Adipocyte (in vitro differentiated cells): ENCODE results near the gene CDC42BPA.
"Not testable (repeated sequence)": the region's sequence is repeated elsewhere in the genome, so short reads cannot be mapped to it uniquely, and the experiment has no call there.

Experiments
- DNase-seq: peaks from one replicate; pipeline ENCODE4 v3.0.0-alpha.2; 2015; ENCODE audit warnings: low read depth
- H3K27me3 ChIP-seq: replicated peaks from 2 replicates; pipeline ENCODE4 v1.7.0; 2013; ENCODE audit warnings: mild to moderate bottlenecking, low read length, moderate library complexity; ENCODE audit not compliant: control insufficient read depth, insufficient read depth
- H3K36me3 ChIP-seq: 2 replicates; pipeline ENCODE4 v1.7.0; 2013; ENCODE audit warnings: low read length, mild to moderate bottlenecking, moderate library complexity; ENCODE audit not compliant: control insufficient read depth, insufficient read depth, severe bottlenecking
- H3K4me1 ChIP-seq: 2 replicates; pipeline ENCODE4 v1.7.0; 2013; ENCODE audit warnings: mild to moderate bottlenecking, low read length, moderate library complexity; ENCODE audit not compliant: control insufficient read depth, insufficient read depth
- H3K4me3 ChIP-seq: 2 replicates; pipeline ENCODE4 v1.7.0; 2013; ENCODE audit warnings: mild to moderate bottlenecking, low read length, moderate library complexity
- H3K9ac ChIP-seq: 2 replicates; pipeline ENCODE4 v1.7.0; 2013; ENCODE audit warnings: mild to moderate bottlenecking, low read length, moderate library complexity
- H3K9me3 ChIP-seq: 2 replicates; pipeline ENCODE4 v1.7.0; 2013; ENCODE audit warnings: mild to moderate bottlenecking, low read length, moderate library complexity; ENCODE audit not compliant: control insufficient read depth

Gene CDC42BPA

GRCh38 chr1:227245613-227246320 lies 72.5 kb downstream of the CDC42BPA start:
- H3K27me3 ChIP-seq, result no peaks in the 10 kb centered on the region
- H3K9me3 ChIP-seq, result no peaks in the 10 kb centered on the region
- no peak overlapping the region for H3K4me3 ChIP-seq
- peaks cover 39% of the 10 kb centered on the region for H3K4me1 ChIP-seq
- no peak for DNase-seq
- H3K36me3 ChIP-seq, result no peaks in the 10 kb centered on the region
- no peak overlapping the region for H3K9ac ChIP-seq

- Histone ChIP-seq H3K9me3 (no peaks in the 10 kb centered on the region), H3K4me1 (peaks cover 39% of the 10 kb centered on the region), H3K9ac (peak overlapping the region; percentile 1), H3K27me3 (no peaks in the 10 kb centered on the region), H3K4me3 (peak overlapping the region; percentile 28), H3K36me3 (no peaks in the 10 kb centered on the region)
- no peak for DNase-seq
Measured at GRCh38 chr1:227244339-227245118, 73.8 kb downstream of the CDC42BPA start.

- Histone ChIP-seq H3K36me3 (no peaks in the 10 kb centered on the region), H3K27me3 (no peaks in the 10 kb centered on the region), H3K4me1 (peaks cover 39% of the 10 kb centered on the region), H3K9ac (no peak overlapping the region), H3K4me3 (peak overlapping the region; percentile 28), H3K9me3 (no peaks in the 10 kb centered on the region)
- DNase-seq, result no peak
Measured at GRCh38 chr1:227242811-227243682, 75.2 kb downstream of the CDC42BPA start.

- H3K4me1 ChIP-seq, result peaks cover 35% of the 10 kb centered on the region
- H3K9ac ChIP-seq, result no peak overlapping the region
- DNase-seq, result no peak
- H3K9me3 ChIP-seq, result no peaks in the 10 kb centered on the region
- no peaks in the 10 kb centered on the region for H3K36me3 ChIP-seq
- H3K27me3 ChIP-seq, result no peaks in the 10 kb centered on the region
- no peak overlapping the region for H3K4me3 ChIP-seq
Measured at GRCh38 chr1:227240983-227241382, 77.3 kb downstream of the CDC42BPA start.

- no peak overlapping the region for H3K4me3 ChIP-seq
- H3K9ac ChIP-seq, result no peak overlapping the region
- H3K36me3 ChIP-seq, result no peaks in the 10 kb centered on the region
- no peaks in the 10 kb centered on the region for H3K27me3 ChIP-seq
- no peaks in the 10 kb centered on the region for H3K9me3 ChIP-seq
- DNase-seq, result peak; percentile 70
- H3K4me1 ChIP-seq, result peaks cover 5% of the 10 kb centered on the region
Measured at GRCh38 chr1:227234998-227235405, 83.3 kb downstream of the CDC42BPA start.

- not testable (repeated sequence) for H3K4me1 ChIP-seq, H3K9me3 ChIP-seq, H3K9ac ChIP-seq, DNase-seq, H3K4me3 ChIP-seq, H3K36me3 ChIP-seq, H3K27me3 ChIP-seq
Measured at GRCh38 chr1:227231128-227231527, 87.2 kb downstream of the CDC42BPA start.

GRCh38 chr1:227228201-227228600 lies 90.1 kb downstream of the CDC42BPA start:
- no peak overlapping the region for H3K4me3 ChIP-seq
- peaks cover 14% of the 10 kb centered on the region for H3K4me1 ChIP-seq
- H3K9ac ChIP-seq, result no peak overlapping the region
- H3K27me3 ChIP-seq, result no peaks in the 10 kb centered on the region
- no peaks in the 10 kb centered on the region for H3K36me3 ChIP-seq
- no peaks in the 10 kb centered on the region for H3K9me3 ChIP-seq
- no peak for DNase-seq

- no peak for DNase-seq
- Histone ChIP-seq H3K9me3 (no peaks in the 10 kb centered on the region), H3K4me3 (no peak overlapping the region), H3K27me3 (no peaks in the 10 kb centered on the region), H3K36me3 (no peaks in the 10 kb centered on the region), H3K9ac (no peak overlapping the region), H3K4me1 (peaks cover 14% of the 10 kb centered on the region)
Measured at GRCh38 chr1:227227761-227228160, 90.5 kb downstream of the CDC42BPA start.

- Histone ChIP-seq H3K9ac (no peak overlapping the region), H3K9me3 (no peaks in the 10 kb centered on the region), H3K27me3 (no peaks in the 10 kb centered on the region), H3K4me1 (peaks cover 14% of the 10 kb centered on the region), H3K36me3 (no peaks in the 10 kb centered on the region), H3K4me3 (peak overlapping the region; percentile 72)
- peak; percentile 78 for DNase-seq
Measured at GRCh38 chr1:227225715-227226346, 92.5 kb downstream of the CDC42BPA start.

GRCh38 chr1:227223171-227223806 lies 95.0 kb downstream of the CDC42BPA start:
- H3K4me1 ChIP-seq, result peaks cover 14% of the 10 kb centered on the region
- H3K9ac ChIP-seq, result no peak overlapping the region
- no peak for DNase-seq
- no peaks in the 10 kb centered on the region for H3K27me3 ChIP-seq
- no peaks in the 10 kb centered on the region for H3K9me3 ChIP-seq
- no peak overlapping the region for H3K4me3 ChIP-seq
- H3K36me3 ChIP-seq, result no peaks in the 10 kb centered on the region
